ENCODE measurements around the gene RAD9A. TPM values are rescaled to one million over a fixed set of nuclear protein-coding genes. Genes with fewer than 3 reads are reported as not detected.
A peak's percentile ranks its signal among the peaks of the same experiment; 100 is the strongest.

The RAD9A gene
- total RNA-seq, 1 donor from 2014 or later: 11.1 TPM

GRCh38 chr11:67352546-67353316 is 39.1 kb upstream of the RAD9A start:
- Mint-ChIP-seq H3K27ac (ENCODE audit: unreplicated experiment) (peak overlapping the region; percentile 100), H3K4me3 (ENCODE audit: unreplicated experiment) (peak overlapping the region; percentile 93), H3K36me3 (ENCODE audit: low read depth) (no peaks in the 10 kb centered on the region), H3K9me3 (ENCODE audit: low read depth) (no peaks in the 10 kb centered on the region), H3K4me1 (ENCODE audit: low read depth) (peaks cover 68% of the 10 kb centered on the region), H3K27me3 (ENCODE audit: low read depth) (no peaks in the 10 kb centered on the region)
- TF ChIP-seq CTCF (IDR thresholded peaks at IDR 0.05): no peak
- no peak for DNase-seq (ENCODE audit: low spot score)

- no peaks in the 10 kb centered on the region for H3K36me3 Mint-ChIP-seq (ENCODE audit: low read depth)
These were observed 38.3 kb upstream of the RAD9A start, which contains the start of gene POLD4 for GRCh38 chr11:67353317-67354074. Gene POLD4, minus strand, starts transcription at chr11:67353546. Its CDS starts 147 bp downstream, at chr11:67353399.

GRCh38 chr11:67354075-67355022 is 37.4 kb upstream of the RAD9A start:
- Mint-ChIP-seq H3K27me3 (ENCODE audit: low read depth) (no peaks in the 10 kb centered on the region), H3K9me3 (ENCODE audit: low read depth) (no peaks in the 10 kb centered on the region), H3K4me3 (ENCODE audit: unreplicated experiment) (peak overlapping the region; percentile 93), H3K27ac (ENCODE audit: unreplicated experiment) (peak overlapping the region; percentile 100), H3K4me1 (ENCODE audit: low read depth) (peaks cover 72% of the 10 kb centered on the region), H3K36me3 (ENCODE audit: low read depth) (no peaks in the 10 kb centered on the region)
- peak; percentile 62 for TF ChIP-seq CTCF (IDR thresholded peaks at IDR 0.05)
- DNase-seq (ENCODE audit: low spot score): no peak

More at GRCh38 chr11:67353317-67354074, 38.3 kb upstream of the RAD9A start, which contains the start of gene POLD4:
- Mint-ChIP-seq H3K4me3 (ENCODE audit: unreplicated experiment) (peak within 1 kb of the TSS; percentile 93), H3K4me1 (ENCODE audit: low read depth) (peaks cover 72% of the 10 kb centered on the region), H3K9me3 (ENCODE audit: low read depth) (no peaks in the 10 kb centered on the region), H3K27ac (ENCODE audit: unreplicated experiment) (peak within 1 kb of the TSS; percentile 100), H3K27me3 (ENCODE audit: low read depth) (no peaks in the 10 kb centered on the region)
- peak; percentile 99 for DNase-seq (ENCODE audit: low spot score)
- no peak for TF ChIP-seq CTCF (IDR thresholded peaks at IDR 0.05)

GRCh38 chr11:67355023-67355793 is 36.6 kb upstream of the RAD9A start:
- peak overlapping the region; percentile 33 for H3K4me3 Mint-ChIP-seq (ENCODE audit: unreplicated experiment)
- H3K9me3 Mint-ChIP-seq (ENCODE audit: low read depth): no peaks in the 10 kb centered on the region
- peaks cover 65% of the 10 kb centered on the region for H3K4me1 Mint-ChIP-seq (ENCODE audit: low read depth)
- DNase-seq (ENCODE audit: low spot score): no peak
- H3K27ac Mint-ChIP-seq (ENCODE audit: unreplicated experiment): peak overlapping the region; percentile 100
- no peaks in the 10 kb centered on the region for H3K27me3 Mint-ChIP-seq (ENCODE audit: low read depth)
- H3K36me3 Mint-ChIP-seq (ENCODE audit: low read depth): no peaks in the 10 kb centered on the region
- no peak for TF ChIP-seq CTCF (IDR thresholded peaks at IDR 0.05)
